Esophagus mucosa (tissue), 1 donor: ENCODE measurements around the gene SKAP1. TPM values are rescaled to one million over a fixed set of nuclear protein-coding genes. Genes with fewer than 3 reads are reported as not detected.
"Not testable (repeated sequence)": the region's sequence is repeated elsewhere in the genome, so short reads cannot be mapped to it uniquely, and the experiment has no call there.

Source experiments
- ATAC-seq: fragments of 200-7000 bp; cut with Tn5 transposase; one replicate; pipeline ENCODE4 v1.9.1; 2020
- total RNA-seq: library from RNA; stranded (reverse); gene quantifications from one replicate; pipeline ENCODE4 v1.2.4, GENCODE V29; 2023
- donor health status: DM: yes; HTN: yes; CAD: no.

SKAP1 gene
- total RNA-seq, 1 donor from 2014 or later = 0.68 TPM

DNA sequence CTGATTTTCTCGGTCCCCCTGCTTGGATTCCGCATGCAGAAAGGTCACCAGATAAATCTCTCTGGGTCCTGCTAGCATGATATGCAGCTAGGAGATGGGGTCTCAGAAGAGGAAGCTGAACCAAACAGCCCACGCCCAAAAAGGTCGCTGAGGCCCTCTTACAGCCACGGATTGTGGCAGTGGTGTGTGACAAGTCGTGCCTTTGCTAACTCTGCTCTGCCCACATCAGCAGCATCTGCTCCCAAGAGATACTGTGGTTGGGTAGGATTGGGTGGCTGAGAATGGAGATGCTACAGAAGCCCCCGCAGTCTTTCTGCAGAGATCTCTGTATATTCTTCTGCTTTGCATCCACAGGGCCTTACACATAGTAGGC, 15.2 kb upstream of the SKAP1 start:
- no peak for ATAC-seq

DNA sequence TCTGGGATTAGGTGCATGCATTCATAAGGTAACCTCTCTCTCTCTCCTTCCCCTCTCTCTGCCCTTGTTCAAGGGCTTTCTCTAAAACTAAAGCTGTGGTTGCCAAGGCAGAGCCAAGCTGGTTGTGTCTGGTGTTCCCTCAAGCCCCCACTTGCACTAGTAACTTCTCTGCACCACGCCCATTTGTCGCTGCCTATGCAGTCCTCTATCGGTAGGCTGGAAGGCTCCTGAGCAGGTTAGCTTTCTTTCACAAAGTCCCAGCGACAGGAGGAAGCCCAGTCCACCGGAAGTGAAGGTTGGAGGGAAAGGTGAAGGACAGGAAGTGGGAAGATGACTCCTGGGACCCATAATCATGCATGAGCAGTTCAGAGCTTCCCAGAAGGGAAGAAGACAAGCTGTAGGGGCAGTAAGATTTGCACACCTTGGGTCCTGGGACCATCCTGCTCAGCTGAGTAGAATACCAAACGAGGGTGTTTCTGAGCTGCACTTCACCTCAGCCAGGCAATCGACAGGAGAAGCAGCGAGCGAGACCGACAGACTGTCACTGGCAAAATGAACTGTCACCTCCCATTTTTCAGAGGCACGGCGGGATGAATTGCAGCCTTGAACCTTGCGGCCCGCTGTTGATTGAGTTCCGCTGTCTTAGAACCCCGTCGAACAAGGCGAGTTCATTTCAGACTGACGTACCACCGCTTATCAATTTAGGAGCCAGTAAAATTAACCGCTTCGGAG, 14.7 kb upstream of the SKAP1 start:
- no peak for ATAC-seq

DNA sequence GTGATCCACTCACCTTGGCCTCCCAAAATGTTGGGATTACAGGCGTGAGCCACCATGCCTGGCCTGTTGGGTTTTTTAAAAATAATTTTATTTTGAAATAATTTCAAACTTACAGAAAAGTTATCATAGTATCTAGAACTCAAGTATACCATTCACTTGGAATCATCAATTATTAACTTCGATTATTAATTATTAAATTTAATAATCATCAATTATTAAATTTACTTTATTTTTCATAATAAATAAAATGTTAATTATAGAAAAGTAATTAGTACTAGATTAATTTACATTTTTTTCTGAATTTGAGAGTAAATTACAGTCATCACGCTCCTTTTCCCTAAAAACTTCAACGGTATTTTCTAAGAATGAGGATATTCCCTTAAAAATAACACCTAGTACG, 13.7 kb upstream of the SKAP1 start:
- no peak for ATAC-seq

DNA sequence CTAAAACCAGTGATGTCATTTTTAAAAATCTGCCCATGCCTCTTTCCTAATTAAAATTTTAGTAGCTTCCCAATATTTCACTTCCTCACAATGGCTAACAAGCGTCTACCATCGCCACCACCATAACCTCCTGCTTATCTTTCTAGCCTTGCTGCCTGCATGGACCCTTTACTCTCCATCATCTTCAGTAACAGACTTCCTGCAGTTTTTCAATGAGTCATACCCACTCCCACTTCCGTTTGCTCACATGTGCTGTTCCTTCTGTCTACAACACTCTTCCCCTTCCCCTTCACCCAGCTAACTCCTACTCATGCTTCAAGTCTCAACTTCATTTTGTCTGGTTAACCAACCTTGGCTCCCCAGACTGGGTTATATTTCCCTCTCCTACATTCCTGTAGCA, 12.8 kb upstream of the SKAP1 start:
- no peak for ATAC-seq

DNA sequence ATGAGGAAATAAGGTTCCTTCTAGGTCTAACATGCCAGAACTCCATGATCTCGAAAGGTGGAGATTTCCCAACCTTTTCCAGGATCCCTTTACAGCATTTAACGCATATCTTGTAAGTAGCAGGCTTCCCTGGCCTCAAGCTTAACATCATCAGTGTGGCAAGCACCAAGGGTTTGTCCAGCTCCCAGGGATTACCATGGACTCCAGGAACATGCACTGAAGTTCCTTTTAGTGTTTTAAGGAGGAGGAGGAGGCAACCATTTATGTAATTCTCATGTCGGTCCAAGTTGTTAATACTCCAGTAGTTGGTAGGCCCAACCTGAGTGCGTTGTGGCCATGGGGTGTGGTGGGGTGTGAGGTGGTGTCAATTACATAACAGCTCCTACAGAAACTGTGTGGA, 11.8 kb upstream of the SKAP1 start:
- no peak for ATAC-seq

DNA sequence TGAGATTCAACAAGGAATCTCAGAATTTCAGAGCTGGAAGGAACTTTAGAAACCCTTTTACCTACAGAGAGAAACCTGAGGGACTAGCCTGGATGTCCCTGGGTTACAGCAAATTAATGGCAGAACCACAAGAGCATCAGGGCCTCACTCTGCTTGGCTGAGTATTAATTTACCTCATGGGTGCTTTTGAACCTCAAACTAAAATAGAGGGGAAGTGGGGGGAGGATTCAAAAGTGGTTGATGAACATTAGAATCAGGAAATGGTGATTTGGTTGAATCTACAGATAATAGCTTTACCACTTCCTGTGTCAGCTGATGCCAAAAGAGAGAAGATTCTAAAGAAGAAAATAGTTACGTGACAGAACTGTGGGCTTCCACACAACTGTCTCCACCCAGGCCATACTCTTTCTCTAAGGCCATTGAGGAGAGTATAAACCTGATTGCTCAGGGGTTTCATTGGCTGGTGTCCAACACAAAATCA, 11.3 kb upstream of the SKAP1 start:
- ATAC-seq = peak; percentile 50

DNA sequence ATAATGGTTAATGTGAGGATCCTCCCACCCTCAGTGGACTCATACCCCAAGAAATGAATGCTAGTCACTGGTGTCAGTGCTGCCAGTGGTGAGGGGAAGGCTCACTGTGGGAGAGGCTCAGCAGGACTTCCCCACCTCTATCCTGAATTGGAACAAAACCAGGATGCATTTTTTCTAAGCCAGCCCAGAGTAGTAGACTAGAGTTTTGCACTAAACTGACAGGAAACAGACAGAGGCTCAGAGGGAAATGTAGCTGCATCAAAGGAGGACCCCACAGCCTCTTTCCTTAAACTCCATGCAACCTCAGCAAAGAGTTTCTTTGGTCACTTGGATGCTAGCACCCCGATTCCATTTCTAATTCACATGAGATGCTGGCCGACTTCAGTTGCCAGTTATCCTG, 10.7 kb upstream of the SKAP1 start:
- ATAC-seq = no peak

DNA sequence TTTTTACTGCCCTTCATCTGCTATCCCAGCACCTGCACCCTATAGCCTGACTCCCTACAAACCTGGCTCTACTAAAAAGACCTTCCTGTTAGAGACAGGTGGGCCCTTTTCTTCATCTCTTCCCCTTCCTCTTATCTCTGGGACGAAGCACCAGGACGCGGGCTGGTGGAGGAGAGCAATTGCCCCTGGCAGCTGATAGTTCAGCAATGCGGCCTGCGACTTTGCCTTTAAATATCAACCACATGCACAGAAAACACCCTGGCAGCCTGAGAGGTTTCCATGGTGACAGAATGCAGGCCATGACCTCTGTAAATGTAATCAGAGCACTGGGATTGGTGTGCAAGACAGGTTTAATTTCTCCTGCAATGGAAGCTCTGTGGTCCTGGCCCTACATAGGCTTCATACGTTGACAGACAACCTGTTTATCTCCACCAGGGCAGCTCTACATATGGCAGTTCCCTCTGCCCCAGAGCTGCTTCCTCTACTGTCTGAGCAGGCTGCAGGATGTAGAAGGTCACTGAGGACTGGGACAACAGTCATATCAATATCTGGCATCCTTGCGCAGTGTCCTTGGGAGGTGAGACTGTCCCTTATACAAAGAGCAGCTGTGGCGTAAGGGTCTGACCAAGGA, 10.0 kb upstream of the SKAP1 start:
- no peak for ATAC-seq

DNA sequence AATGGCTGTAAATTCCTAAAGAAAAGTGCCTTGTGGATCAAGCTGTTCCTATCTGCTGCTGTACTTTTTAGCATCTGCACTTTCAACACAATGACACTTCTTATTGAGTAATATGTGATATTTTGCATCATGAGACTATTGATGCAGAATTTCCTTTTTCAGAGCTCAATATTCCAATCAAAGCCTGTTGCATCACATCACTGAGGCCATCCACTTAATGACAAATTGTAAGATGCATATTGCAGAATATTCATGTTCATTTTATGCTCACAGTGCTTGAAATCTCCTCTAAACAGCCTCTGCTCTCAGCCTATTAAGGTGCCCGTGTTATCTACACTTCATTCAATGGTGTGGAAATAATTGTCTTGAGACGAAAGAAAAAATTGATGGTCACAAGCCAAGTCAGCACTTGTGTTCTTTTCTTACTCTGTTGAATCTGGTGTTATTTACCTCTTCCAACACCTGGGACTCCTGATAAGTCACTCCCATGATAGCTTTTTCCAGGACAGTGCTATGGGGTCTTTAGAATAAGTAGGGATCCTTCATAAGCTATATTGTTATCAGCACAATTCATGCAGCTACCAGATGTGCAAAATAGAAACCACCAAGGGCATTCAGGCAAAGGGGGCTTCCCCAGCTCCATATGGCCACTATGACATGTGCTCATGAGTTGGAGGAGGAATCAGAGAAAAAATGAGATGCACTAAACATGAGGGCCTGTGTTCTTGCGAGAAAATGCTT, 9.3 kb upstream of the SKAP1 start:
- no peak for ATAC-seq

DNA sequence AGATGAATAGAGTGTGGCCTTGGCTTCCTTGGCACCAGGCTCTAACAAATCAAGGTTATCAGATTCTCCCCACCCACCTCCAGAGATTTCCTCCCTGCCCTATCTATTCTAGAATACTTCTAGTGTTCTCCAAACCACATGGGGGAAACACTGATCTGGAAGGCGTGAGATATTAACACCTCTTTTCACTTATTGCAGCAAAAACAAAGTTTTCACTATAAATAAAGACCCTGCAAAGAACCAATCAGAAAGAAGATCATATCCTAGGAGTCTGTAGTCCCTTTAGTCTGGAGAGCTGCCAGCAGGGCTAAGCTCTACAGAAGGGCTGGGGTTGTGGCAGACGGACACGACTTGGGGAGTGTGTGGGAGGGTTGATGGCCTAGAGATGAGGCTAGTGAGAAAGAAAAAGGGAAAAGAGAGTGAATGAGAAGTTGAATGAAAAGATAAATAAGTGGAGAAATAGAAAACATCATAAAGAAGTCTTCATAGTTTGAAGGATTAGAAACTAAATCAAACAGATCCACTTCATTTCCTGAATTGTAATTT, 8.6 kb upstream of the SKAP1 start:
- ATAC-seq = no peak

DNA sequence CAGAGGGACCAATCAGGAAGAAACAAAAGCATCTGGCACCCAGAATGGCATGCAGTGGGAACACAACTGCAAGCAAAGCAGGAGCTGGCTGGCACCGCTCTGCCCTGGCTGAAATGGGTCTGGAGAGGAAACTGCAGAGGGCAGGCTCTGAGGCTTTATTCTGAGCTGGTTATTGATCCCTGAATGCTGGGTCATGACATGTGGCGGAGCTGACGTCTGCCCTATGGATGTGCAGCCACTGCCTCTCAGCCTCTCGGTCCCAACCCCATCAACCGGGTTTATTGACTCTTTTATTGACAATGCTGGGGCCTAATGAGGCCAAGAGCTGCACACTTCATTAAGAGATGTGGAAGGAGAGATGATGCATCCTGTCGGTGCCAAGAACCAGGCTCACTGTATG, 3.9 kb upstream of the SKAP1 start:
- no peak for ATAC-seq

DNA sequence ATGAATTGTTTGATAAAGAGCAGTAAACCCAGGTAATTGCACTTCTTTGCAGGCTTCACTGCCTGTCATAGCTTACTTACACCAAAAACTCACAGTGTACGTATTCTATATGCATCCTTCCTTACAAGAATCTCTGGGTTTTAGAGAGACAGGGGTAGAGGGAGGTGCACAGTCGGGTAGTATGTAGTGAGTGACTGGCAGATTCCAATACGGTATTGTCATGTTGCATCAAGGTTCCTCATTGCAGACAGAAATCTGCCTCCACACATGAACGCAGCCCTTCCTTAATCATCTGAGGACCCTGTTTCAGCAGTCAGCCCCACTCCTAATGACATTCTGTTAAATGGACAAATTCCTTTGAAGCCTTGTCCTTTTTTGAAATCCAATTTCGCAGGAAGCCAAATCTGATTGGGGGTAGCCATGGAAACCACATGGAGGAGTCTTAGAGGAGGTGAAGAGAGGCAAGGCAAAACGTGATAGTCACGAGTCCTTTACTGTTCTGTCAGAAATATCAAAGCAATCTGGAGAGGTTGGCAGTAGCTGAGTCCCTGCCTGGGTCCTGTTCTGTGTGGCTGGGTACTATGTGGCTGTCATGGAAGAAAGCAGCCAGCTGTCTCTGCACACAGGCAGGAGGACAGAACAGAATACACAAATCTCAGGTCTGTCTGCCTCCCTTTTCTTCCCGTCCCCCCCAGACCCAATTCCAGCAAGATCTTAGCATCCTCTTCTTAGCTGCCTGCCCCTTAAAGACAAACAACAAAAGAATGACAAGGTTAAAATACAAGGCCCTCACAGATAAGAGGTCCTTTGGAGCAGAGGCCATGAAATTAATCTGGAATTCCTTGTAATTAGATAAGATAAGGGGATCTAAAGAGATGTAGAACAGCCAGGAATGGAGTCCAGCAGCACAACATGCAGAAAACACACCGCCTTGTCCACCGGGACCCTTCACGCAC, 3.1 kb upstream of the SKAP1 start:
- ATAC-seq = no peak

DNA sequence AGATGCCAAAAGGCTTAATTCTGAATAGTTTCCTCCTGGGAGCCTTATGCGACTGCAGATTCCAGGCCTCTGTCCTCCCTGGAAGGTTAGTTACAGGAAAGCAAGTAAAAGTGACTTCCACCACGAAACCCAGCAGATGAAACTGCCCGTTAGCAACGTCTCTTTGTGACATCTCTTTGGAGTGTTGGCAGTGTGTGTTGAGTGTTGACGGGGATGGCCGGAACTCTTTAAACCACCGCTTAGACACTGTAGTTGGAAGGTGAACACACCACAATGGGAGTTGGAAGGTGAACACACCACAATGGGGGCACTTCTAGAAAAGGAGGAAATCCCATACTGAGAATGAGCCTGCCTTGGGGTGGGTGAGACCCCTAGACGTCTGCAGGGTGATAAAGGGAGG, 858 bp downstream of the SKAP1 start:
- ATAC-seq = no peak

DNA sequence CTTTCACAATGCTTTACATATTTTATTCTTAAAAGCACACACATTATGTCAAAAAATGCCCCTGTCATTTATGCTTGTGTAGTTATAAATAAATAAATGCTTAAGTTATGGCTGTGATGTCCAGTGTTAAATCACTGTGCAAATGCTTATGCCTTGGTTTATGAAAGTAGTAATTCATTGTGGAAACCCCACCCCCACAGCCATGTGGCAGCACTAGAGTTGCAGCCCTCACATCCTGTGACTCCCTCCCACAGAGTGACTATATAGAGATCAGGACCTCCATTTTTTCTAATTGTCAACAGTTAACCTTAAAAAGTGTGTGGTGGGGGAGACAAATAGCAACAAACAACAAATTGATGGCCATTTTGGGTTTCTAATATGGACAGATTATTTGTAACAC, 2.4 kb downstream of the SKAP1 start:
- ATAC-seq = no peak

DNA sequence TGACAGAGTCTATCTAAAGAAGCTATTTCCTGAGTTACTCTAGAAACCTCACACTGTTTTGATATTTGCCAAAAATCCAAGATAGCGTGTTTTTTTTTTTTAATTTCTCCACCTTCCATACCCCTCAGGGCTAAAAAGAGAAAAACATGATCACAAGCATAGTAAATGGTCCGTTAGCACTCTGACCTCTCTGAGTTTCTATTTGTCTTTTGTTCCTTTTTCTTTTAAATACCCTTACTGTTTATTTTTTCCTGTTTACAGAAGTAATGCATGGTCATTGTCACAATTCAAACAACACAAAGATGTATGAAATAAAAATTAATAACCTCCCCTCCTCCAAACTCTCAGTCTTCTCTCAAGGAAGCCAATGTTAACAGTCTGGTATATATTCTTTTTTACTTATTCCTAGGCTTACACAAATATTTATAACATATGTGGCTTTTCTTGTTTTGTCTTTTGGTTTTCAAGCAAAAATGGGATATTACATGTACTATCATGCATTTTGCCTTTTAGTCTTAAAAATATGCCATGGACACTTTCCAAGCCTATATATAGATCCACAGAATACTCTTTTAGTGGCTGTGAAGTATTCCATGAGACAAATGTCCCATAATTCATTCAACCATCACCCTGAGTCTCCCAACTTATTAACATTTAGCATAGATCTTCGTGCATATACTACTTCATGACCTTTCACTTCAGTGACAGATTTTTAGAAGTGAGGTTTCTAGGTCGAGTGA, 3.1 kb downstream of the SKAP1 start:
- ATAC-seq = no peak

DNA sequence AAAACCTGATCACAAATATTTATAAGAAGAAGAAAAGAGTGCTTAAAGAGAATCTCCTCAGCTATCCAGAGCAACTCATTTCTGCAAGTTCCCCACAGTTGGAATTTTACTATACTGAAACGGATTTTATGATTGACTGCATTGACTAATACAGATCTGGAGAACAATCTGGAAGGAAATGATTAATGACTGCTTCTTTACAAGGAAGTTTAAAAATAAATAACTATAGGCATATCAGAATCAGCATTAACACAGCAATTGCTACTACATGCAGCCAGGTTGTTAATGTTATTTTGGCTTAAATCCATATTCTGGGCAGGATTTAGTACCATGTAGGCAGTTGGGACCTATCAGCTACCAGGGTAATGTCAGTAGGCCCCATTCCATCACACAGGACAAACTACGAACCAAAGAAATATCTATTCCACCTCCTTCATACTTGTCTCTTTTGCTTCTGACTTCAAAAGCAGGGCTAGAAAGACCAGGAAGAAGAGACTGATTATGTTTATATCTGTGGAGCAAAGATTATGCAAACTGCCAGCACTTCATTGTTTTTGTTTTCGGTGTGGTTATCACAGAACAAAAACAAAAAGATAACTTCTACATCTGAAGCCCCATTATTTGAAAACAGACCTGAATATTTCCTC, 3.9 kb downstream of the SKAP1 start:
- ATAC-seq = no peak

DNA sequence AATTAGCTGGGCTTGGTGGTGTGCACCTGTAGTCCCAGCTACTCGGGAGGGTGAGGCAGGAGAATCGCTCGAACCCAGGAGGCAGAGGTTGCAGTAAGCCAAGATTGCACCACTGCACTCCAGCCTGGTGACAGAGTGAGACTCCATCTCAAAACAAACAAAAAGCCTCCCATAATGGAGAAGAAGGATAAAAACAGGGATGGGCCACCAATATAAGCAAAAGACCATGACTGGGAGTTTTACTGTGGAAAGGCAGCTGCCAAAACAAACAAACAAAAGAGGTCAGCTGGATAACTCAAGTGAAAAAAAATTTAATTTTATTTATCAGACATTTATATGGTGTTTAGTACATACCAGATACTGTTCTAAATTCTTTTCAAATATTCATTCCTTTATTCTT, 8.0 kb downstream of the SKAP1 start:
- not testable (repeated sequence) for ATAC-seq

DNA sequence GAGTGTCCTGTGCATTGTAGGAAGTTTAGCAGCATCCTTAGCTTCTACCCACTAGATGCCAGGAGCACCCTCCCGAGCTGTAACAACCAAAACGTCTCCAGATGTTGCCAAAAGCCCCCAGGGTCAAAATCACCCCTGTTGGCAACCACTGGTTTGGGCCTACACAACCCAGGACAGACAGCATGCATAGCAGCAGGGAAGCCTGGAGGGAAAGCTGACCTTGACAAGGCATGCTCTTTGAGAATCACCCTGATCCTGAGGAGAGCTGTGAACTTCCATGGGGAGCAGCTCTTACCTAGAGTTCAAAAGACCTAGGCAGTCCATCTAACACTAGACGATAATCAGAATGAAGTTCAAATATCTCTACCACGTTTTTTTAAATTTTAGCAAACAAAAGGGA, 9.2 kb downstream of the SKAP1 start:
- ATAC-seq = no peak

DNA sequence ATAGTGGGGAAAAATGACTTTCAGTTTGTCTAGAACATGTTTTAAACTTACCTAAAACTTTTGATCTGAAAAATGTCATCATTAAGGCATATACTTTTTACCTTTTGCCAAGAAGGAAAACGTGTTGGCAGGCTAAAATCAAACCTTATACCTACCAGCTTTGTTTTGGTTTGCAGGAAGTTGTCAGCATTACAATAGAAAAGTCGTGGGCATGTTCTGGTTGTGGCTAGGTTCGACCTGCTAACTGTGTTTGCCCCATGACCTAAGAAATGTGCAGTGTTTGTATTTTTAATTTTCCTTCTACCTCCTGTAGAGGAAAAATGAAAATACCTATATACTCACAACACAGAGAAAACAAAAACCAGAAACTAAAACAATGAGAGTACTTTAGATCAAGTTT, 13.0 kb downstream of the SKAP1 start:
- ATAC-seq = no peak

DNA sequence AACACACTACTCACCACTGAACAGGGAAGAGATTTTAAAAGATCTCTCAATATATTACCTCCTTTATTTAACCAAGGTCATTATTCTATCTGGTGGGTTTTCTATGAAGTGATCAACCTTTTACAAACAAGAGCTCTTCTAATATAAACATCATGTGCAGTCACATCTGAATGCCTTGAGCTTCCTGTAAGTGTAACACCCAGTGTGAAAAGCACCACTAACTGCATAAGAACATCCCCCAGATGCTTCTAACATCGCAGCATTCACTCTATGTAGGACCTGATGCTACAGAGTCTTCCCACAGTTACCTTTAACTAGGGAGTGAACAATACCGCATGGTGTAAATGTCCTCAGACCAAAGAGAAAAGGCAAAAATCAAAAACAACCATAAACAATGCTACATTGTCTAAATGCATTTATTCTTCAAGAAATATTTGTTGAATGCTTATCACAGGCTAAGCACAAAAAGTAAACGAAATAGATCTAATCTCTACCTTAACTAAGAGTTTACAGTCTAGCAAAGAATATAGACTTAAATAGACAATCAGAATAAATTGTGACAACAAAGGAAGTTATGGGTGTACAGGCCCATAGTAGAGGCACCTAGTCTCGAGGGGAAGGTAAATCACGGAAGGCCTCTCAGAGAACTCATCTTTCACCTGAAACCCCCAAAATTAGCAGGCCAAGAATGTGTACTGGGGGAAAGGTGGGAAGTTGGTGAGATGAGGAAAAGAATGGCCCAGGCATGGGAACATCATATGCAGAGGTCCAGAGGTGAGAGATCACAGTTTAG, 16.2 kb downstream of the SKAP1 start:
- no peak for ATAC-seq
